DMS153 treated with DMSO at 0.1 percent for 48 hours (cell line): ENCODE results near the gene RAP1A.

Experiments used
- DNase-seq: peaks from one replicate; lab custom pipeline; 2025; ENCODE audit not compliant: unreplicated experiment; lab: John Stamatoyannopoulos, UW

RAP1A gene

DNA sequence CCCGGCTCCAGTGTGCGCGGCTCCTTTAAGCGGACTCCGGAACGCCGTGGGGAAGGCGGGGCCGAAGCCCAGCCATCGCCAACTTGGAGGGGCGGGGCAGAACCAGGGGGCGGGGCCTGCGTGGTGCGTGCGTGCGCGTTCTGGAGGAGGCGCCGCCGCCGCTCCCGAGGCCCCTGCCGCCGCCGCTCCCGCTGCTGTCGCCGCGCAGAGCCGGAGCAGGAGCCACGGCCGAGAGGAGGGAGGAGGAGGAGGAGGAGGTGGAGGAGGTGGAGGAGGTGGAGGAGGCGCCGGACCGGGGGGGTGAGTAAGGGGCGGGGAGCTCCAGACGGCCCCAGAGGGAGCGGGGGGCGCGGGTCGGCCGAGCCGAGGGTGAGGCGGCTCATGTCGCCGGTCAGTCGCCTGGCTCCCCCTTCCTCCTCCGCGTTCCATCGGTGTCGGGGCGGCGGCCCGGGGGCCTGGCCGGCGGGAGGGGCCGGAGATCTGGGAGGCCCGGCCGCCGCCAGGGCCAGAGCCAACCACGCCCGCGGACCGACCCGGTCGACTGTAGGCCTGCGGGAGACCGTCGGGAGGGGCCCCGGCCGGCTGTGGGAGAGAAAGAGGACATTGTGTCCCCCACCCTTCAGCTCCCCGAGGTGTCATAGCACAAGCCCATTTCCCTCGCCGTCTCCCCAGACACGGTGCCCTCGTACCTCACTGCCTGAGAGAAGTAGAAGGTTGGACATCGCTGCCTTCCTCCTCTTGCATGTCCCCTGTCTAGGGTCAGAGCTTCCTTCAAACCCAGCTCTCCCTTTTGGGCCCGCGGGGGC, at the start of gene RAP1A:
RAP1A (plus strand) TSS at position 155 of the 806 bp plus-strand sequence. CDS start 71,572 bp downstream, outside the sequence.
- DNase-seq: peak; percentile 80

DNA sequence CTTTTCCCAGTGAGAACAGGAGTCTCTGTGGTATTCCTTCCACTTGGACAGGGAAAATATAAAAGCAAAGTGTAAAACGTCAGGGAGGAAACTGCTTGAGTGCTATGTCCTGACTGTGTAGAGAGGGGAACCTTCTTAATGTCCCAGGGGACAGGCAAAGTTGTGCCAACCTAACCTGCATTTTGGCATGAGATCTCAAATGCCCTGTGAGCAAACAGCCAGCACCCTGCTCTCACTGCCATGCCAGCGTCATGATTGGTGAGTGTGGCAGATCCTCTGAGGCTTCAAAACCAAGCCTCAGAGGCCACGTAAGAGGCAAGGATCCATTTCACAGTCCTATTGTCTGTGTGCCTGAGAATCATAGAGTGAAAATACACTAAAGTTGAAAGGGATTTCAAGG, 49.7 kb upstream of the RAP1A start:
- no peak for DNase-seq

DNA sequence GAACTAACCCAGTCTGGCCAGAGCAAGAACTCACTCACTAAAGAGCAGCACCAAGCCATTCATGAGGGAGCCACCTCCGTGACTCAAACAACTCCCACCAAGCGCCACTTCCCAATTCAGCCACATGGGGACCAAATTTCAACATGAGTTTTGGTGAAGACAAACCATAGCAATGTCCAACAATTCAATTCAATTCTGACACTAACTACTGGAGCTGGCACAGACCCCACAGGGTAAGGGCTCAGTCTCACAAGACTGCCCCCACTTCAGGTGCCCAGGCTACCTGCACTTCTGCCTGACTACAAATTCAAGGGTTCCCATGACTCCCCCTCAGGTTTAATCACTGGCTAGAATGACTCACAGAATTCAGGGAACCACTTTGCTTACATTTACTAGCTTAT, 48.8 kb upstream of the RAP1A start:
- DNase-seq: no peak

DNA sequence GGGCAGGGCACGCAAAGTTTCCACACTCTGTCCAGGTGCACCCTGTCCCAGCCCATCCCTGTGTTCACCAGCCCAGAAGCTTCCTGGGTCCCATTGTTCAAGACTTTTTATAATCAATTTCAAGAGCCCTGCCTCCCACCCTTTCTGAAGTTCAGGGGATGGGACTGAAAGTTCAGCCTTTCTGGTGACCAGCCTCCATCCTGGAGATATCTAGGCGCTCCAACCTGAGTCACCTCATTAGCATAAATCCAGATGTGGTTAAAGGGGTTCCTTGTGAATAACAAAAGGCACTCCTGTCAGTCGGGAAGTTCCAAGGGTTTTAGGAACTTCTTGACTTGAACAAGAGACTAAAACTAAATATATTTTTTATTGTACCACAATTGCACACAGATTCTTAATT, 48.4 kb upstream of the RAP1A start:
- DNase-seq: no peak

DNA sequence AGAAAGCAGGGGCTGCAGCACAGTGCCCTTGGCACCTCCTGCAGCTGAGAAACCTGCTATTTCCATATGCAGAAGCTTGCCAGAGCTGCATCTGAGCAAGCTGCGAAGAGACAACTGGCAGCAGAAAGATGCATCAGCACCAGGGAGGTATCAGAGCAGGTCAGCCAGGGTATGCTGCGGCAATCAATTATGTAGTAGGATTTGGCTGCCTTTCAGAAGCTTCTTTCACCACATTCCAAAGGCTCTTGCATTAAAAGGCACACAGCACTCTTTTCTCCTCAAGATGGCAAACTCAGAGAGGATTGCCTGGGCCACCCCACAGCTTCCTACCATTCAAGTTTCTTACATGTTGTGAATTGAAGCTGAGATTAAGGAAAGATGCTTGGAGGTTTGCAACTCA, 47.6 kb upstream of the RAP1A start:
- DNase-seq: no peak

DNA sequence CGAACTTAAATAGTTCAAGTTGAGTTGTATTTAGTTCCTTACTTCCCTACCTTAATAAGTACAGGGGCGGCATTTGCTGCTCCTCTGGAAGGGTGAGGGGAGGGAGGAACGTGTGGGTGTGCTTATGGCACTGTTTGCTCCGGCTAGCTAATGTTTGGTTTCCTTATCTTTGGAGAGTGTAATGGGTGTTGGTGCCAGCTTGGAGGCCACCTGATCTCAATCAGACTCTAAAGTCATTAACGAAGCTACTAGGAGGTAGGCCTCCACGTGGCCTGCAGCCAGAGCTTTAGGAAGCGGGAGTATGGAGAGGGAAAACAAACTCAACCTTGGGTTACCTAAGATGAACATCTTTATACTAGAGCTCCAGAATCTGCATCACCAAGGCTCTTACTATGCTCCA, 43.0 kb upstream of the RAP1A start:
- no peak for DNase-seq

DNA sequence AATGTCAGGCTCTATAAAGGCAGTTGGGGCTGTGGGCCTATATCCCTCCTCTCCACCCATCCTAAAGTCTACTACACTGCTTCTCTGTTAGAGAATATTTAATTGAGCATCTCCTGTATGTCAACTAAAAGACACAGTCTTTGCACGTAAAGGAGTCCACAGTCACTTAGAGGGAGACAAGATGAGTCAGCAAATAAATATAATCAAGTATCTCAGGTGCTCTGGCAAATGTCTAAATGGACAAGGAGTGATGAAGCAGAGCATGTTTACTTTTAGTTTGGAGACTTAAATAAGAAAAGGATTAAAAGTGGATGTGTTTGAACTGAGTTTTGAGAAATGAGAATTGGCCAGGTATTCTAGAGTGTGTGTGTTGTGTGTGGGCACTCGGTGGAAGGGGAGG, 41.8 kb upstream of the RAP1A start:
- DNase-seq: no peak

DNA sequence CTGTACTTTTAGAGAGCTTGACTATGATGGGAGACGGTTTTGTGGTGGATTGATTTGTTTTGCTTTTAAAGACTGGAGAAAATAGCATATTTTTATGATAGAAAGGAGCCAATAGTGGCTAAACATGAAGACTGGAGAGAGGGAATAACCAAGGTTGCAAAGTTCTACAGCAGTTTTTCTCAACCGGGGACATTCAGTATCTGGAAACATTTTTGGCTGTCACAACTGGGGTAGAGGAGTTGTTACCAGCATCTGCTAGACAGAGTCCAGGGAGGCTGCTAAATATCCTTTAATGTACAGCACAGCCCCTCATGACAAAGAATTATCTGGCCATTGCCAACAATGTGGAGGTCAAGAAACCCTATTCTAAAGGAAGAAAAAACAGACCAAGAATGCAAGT, 38.4 kb upstream of the RAP1A start:
- DNase-seq: no peak

DNA sequence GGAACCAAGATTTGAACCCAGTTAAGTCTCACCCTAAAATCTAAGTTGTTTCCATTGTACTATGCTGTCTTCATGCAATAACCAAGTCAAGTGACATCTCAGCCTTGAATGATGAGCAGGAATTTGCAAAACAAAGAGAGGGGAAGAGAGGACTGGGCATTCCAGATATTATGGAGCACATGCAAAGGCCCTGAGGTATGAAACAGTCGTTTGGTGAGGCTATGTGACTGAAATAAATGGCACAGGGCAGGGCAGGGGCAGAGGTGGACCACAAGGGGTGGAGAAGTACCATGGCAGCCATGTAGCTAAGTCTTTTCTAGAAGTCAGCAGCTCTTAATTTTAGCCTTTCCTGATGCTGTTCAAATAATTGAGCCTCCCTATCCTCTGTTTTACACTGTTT, 37.6 kb upstream of the RAP1A start:
- no peak for DNase-seq

DNA sequence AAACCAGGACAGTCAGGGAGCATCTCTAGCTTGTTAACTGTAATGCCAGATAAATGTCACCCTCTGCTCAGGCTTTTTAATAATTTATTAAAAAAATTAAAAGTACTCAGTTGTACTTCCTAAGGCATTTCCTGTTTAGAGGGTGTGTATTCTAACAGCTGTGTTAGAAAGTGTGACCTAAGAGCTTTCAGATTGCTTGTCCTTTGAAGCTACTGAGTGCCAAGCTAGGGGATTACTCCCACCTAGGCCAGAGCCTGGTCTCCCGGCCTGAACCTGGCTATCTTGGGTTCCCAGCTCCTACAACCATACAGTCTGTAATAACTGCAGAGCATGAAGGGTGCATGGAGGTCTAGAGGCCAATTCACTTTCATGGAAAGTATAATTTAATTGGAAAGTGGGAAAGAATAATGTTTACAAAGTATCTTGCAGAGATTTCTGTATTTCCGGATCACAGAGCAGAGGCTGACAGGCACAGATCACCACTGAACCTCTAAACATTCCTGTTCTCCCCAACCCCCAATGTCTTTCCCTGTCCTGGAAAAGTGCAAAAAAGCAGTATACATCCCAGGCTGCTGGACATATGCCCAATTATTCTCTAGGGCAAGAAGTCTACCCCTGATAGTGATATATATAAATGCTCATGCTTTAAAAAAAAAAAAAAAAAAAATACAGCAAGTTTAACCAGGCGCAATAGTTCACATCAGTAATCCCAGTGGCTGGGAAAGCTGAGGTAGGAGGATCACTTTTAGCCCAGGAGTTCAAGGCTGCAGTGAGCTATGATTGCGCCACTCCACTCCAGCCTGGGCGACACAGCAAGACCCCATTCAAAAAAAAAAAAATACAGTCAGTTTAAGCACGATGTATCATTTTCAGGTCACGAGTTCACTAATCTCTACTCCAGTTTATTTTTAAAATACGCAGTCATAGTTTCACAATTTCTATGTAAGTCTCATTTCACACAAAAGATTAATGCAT, 36.7 kb upstream of the RAP1A start:
- DNase-seq: no peak

DNA sequence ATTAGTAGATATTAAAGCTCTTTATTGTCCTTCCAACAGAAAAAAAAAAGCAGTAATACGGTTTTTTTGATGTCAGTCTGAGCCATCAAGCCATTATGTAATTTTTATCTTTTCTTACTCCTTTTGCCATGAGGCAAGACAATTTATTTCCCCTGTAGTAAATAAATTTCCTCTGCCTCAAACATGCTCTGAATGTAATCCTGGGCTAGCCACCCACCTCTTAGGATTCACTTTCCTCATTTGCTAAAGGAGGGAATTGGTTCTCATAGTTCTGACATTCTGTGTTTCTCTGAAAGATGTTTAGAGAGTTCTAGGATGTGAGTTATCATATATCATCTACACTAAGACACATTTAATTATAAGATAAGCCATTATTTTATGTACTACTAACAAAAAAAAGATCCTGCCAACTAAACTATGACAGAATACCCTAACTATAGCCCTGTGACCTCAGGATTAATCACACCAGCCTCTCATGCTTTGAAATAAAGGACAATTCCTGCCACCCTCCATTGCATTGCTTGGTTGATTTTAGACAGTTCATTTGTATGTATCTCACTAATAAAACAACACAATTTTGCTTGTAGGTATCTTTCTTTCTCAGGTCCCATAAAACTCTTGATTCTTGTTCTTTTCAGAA, 34.0 kb upstream of the RAP1A start:
- DNase-seq: no peak

DNA sequence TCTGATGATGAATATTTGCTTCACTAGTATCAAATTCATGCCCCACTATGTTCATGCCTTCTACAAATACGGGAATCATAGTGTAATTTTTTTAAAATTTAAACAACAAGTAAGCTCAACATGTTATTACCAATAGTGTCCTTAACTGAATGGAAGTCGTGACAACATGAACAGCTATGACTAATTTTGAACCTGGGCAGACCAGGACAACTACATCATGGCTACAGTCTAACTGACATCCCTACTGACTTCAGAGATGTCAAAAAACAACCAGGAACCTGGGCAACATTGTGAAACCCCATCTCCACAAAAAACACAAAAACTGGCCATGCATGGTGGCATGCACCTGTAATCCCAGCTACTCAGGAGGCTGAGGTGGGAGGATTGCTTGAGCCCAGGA, 33.5 kb upstream of the RAP1A start:
- no peak for DNase-seq

DNA sequence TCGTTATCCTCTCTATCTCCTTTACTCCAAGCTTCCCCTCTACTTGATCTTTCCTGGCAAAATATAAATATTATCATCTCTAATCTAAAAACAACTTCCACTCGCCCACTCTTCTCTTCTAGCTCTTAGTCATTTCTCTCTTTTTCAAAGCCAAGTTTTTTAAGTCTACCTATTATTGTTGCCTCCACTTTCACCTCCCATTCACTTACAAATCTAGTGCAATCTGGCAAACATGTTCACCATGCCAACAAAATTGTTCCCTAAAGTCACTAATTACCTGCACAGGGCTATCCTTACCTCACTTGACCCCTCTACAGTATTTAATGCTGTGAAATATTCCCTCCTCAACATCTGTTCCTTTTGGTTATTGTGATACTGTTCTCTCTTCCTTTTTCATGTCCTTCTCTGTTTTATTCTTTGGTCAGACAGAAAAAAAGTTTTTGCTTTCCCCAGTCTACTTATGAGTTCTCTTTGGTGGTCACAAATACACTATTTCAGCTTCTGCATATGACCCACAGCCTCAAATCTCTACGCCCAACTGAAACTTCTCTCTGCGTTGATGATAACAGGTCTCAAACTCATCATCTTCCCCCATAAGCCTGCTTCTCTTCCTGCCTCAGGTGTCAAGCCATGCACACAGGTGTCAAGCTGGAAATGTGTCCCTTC, 31.9 kb upstream of the RAP1A start:
- no peak for DNase-seq

DNA sequence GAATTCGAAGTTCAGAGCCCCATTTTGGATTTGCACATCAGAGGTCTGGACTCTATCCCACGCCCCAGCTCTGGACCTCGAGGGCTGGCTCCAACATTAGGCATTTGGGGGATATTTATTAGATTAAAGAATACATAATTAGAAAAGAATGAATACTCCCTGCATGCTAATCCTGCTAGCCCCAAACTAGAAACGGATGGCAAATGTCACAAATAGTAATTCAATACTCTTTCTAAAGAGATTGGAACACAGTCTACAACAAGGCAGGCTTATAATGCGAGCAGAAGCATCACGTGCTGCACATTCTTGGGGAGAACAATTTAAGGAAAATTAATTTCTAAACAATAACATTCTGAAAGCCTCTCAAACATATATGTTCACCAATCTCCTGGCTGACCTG, 27.7 kb upstream of the RAP1A start:
- DNase-seq: no peak

DNA sequence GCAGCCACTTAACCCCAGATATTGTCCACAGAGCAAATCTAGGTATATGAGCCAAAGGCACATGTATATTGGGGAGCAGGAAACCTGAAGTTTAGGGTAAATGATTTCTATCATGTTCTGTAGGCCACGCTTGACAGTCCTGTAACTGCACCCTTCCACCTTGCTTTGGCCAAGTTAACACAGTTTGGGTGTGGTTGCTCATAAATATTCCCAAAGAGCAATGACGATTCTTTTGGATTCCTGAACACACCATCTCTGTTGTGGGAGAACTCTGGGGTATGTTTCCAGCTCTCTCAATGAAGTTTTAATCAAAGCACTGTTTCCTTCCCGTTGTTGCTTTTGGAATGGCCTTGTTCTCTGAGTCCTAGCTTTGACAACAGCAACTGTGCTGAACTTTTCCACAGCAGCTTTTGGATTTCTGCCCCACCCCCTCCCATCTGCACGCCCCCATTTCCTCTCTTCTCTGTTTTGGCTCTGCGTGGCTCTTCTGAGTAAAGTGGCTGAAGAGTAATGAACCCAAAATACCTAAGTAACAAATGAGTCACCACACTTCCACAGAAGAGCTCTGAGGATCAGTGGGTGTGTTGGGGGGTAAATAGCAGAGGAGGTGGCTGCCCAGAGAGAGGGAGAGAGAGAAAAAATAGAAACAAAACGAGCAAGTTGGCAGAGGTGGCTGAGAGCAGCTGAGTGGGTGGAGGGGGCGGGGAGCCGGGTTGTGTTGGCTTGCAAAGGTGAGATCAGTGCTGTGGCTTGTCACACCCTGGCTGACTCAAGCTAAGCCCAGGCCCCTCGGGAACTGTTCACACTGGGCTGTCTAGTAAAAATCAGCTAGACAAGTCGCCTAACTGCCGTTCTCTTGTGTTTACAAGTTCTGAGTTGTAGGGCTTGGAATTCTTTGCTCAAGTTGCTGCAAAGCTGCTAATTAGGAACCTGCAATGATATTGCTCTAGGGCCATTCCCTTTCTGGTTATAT, 26.9 kb upstream of the RAP1A start:
- DNase-seq: no peak

DNA sequence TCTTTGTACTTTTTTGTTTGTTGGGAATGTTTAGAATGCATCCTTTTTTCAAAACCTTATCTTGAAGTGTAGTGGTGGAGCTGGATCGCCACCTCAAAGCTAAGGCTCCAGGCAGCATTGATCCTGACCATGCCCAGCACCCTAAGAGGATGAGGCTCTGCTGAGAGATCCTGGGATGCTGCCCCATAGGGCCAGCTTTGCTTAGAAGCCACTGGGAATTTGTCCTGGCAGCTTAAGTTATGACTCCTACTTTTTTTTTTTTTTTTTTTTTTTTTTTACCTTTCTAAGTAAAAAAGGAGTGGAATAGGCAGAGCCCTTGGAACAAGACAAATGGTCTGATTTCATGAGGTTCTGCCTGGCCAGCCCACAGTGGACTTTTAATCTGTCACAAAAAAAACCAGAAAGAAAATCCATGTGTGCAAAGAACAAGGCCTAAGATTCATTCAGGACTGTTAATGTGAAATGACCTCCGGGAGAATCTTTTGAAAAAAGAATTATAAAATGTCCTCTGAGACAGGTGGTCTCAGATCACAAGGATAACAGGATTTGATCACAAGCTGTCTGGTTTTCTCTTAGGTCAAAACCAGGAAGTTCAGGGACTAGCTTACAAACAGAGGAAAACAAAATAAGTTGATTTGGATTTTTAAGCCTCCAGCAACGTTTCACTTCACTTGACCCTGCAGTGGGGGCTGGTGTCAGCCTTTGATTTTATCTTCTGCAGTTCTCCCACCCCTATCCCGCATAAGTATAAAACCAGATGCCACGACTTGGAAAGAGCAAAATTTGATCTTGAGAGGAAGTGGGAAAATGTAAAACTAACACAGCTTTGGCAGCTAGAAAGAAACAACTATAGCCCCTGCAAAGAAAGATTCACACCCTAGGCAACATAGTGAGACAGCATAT, 25.9 kb upstream of the RAP1A start:
- no peak for DNase-seq

DNA sequence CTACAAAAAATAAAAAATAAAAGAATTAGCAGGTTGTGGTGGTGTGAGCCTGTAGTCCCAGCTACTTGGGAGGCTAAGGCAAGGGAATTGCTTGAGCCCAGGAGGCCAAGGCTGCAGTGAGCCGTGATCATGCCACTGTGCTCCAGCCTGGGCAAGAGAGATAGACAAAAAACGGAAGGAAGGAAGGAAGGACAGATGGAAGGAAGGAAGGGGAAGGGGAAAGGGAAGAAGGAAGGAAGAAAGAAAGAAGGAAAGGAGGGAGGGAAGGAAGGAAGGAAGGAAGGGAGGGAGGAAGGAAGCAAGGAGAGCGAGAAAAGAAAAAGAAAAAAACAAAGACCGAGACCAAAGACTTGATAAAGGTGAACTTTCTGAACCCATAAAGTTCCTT, 25.3 kb upstream of the RAP1A start:
- no peak for DNase-seq

DNA sequence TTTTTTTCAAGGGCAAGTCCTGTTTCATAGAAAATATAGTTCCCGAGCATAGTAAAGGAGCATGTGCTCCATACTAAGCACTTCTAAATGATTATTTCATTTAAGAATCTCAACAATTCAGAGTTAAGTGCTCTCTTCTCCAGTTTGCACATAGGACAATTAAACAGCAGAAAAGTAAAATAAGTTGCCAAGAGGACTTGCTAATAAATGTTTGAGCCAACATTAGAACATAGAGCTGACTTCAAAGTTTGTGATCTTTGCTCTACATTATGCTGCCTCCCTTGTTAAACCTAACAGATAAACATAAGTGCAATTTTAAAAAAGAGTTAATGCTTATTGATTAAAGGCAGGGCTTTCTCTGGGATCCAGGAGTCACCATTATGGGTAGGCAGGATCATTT, 23.8 kb upstream of the RAP1A start:
- no peak for DNase-seq

DNA sequence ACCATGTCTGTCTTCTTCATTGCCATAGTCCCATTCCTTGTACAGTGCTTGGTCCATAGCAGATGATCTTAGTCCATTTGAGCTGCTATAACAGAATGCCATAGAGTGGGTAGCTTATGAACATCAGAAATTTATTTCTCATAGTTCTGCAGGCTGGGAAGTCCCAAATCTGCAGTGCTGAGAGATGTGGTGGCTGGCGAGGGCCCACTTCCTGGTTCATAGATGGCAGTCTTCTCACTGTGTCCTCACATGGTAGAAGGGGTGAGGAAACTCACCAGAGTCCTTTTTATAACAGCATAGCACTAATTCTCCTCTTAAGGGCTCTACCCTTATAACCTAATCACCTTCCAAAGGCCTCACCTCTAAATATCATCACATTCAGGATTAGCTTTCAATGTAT, 23.1 kb upstream of the RAP1A start:
- DNase-seq: no peak
